GM19395 (cell line): ENCODE data around the gene PDYN.
"Not testable (repeated sequence)": the region's sequence is repeated elsewhere in the genome, so short reads cannot be mapped to it uniquely, and the experiment has no call there.

Experiments used
- ATAC-seq: cut with Tn5 transposase; IDR thresholded peaks from one replicate; pipeline ENCODE4 v1.9.1; 2021; ENCODE audit warnings: mild to moderate bottlenecking, moderate library complexity; ENCODE audit not compliant: unreplicated experiment

PDYN gene

DNA sequence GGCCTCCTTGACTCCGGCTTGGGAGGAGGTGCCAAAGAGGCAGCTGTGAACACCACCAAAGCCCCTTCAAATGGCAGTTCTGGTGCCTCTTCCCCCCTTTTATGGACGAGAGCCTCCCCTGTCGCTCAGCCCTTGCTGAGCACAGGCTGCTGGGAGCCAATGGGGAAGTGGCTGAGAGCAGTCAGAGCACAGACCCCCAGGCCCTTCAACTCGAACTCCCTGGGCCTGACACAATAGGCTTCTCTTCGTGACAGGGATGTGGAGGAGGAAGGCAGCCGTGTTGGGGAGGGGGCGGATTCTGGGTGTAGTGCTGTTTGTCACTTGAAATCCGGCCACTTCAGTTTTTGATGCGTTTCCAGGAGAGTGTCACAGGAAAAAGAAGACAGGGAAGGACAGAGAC lies at the start of gene PDYN:
Gene PDYN, minus strand, starts transcription at position 73 of the 400 bp plus-strand sequence. CDS start 10,974 bp downstream, outside the sequence.
- ATAC-seq, result no peak

DNA sequence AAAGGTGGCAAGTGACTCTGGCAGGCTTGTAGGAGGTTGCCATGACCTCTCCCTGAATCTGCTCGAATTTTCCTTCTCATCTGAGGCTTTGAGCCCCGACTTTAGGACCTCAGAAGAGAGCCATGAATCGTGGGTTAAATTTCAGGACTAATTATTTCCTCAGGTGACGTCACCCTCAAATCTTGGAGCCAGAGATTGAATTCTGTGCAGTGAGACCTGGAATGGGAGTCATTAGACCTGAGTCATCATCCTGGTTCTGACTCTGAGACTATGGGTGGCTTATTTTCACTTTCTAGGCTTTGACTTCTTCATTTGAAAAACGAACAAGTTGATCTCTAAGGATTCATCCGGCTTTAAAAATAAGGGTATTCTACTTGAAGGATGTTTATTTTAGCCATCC lies 48.5 kb upstream of the PDYN start:
- ATAC-seq, result no peak

DNA sequence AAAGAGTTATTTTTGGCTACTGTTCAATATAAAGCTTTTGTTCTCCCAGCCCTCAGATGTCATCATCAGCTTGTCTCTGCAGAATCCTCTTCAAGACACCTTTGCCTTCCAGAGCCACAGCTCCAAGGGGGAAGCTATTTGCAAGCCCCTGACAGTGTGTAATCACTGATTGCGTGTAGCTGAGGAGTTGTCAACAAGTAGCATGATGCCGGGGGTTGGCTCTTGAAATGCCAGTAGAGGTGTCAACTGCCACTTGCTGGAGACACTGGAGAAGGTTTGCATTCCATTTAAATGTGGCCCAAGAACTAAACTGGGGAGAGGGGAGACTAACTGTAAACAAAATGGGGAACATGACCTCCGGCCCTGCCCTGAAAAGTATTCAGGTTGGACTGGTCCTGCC lies 44.3 kb upstream of the PDYN start:
- no peak for ATAC-seq

DNA sequence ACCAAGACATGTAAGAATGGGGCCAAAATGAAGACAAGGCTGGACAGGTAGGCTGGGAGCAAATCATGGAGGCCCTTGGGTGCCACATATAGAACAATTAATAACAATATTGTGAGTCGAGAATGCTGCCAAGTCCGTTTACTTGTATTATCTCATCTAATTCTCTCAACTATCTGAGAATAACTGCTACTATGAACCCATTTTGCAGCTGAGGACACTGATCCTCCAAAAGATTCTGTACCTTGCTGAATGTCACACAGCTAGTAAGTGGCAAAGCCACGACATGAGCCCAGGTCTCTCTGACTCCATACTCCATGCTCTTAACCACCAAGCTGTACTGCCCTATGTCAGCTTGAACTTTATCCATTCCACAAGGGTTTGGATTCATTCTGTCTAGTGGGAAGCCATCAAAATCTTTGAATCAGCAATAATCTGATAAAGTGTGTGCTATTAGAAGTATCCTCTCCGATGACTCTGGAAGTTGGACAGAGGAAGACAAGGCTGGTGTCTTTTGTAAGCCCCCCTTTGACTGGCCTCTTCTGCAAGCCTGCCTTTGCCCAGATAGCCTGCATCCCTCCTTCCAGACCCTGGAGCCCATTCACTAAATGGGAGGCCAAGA lies 43.5 kb upstream of the PDYN start:
- ATAC-seq, result no peak

DNA sequence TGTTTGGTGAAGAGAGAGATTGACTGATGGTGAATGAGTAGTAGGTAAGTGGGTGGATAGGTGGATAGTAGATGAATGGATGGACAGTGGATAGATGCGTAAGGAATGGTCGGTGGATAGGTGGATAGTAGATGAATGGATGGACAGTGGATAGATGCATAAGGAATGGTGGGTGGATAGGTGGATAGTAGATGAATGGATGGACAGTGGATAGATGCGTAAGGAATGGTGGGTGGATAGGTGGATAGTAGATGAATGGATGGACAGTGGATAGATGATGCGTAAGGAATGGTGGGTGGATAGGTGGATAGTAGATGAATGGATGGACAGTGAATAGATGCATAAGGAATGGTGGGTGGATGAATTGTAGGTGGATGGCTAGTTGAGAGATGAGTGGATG lies 42.5 kb upstream of the PDYN start:
- ATAC-seq, result not testable (repeated sequence)

DNA sequence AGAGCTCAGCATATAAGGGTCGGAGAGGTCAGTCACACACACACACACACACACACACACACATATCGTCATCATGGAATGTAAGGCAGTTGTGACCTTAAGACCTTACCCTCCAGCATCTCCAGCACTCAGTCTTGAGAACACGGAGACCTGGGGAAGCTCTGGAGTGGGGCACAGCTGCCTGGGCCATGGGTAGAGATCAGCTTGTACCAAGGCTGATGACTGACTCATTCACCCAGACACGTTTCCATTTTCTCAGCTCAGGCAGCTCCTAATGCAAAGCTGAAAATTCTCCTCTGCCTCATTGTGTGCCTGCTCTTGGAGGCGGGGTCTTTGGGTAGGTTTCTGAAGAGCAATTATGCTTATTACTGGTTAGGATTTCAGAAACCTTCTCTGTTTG lies 38.3 kb upstream of the PDYN start:
- ATAC-seq, result no peak

DNA sequence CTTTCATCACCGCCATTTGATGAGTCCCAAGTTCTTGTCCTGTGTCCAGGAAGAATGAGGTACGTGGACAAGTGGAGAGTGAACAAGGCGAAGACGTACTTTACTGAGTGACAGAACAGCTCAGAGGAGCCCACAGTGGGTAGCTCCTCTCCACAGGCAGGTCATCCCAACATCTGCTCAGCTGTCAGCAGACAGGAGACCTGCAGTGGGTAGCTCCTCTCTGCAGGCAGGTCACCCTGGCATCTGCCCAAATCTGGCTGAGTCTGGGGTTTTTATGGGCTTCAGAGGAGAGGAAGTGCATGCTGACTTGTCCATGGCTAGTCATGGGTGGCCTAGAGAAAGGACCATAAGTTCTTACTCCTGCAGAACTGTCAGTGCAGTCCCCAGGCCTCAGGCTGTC lies 32.7 kb upstream of the PDYN start:
- ATAC-seq, result no peak

DNA sequence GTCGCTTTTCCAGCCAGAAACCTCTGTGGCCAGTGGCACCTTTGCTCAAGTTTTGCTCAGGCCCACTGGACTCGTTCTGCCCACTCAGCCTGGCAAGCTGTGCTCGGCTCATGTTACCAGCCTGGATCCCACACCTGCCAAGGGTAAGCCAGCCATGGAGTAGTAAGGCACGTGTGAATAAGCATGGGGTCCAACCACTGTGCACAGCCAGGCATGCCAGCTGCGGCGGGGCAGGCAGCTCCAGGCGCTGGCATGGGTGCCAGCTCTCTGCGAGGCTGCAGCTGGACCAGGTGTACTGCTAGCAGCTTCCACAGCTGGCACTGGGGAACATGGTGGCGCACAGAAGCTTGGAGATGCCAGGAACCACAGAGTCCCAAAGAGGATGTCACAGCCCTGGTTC lies 32.1 kb upstream of the PDYN start:
- ATAC-seq, result no peak

DNA sequence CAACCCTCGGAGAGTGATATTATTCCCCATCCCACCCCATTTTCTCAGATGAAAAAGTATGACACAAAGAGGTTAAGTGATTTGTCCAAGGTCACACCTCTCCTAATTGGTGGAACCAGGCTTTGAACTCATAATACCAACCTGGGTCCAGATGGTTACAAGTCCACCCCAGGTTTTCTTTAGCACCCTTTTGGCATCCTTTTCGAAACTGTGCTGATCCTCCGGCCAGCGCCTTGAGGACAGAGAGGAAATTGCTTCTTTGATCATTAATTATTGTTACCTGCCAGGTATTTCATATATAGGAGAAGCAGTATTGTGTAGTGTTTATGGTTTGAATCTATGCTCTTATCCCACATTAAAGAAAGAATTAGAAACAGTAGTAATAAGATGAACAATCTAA lies 29.3 kb upstream of the PDYN start:
- ATAC-seq, result no peak

DNA sequence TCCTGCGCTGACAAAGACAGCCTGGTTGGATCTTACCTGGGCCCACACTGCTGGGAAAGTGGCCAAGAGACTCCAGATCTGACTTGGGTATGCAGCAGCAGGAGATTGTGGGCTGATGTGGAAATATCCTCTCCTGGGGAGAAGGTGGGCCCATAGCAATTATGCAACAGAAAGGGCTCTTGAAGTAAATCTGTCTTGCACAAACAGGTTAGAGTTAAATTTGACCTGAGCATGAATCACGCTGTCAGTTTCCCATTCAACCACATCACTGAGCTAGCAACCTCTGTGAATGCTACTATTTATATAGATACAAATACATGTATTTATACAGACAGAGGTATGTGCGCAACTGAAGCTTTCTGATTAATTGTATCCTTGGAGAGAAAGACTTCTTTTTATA lies 28.3 kb upstream of the PDYN start:
- ATAC-seq, result no peak

DNA sequence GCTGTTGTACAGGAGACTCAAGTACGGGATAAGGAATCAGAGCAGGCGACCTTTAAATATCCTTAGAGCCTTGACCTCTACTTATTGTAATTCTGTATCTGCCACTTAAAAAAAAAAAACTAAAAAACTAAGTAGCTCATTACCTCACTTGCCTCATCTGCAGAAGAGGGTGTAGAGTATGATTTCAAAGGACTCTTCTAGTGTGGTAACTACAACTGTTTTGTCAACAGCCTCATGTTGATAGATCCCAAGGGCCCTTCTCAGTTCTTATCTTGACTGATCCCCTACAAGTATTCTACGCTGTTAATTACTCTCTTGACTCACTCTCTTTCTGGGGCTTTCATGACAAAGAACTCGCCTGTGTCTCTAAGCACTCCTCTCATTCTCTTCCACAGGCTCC lies 16.7 kb upstream of the PDYN start:
- ATAC-seq, result no peak

DNA sequence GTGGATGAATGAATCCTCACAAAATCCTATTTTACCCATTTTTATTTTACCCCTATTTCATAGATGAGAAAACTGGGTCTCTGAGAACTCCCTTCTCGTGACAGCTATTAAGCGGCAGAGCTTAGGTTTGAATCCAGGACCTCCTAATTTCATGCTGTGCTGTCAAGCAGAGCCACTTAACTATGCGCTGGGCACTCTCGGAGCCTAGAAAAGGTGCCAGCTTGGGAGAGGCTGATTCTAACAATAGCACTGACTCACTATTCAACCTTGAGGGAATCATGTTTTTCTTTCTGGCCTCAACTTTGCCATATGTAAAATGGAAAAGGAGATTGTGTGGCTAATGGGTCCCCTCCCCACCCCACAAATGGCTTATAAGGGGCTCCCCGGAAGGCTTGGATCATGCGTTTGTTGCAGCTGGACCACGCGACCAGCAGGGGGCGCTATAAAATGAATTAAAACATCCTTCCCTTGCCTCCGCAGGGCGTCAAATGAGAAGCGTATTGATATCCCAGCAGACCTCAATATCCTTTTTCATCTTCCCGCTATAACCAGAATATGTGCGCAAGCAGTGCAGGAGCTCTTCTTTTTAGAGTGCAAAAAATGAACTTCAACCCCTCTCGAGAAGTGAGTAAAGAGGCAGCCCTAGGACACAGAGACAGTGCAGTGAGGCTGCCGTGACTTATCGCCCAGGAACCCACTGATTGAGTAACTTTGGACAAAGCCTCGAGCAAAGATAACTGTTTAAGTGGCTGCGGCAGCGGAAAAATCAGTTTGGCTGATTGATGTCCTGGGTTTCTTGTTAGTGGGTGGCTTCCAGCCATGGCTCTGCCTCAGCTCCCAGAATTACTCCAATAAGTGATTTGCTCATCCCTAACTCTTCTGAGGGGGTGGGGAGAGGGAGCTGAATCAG lies 12.8 kb upstream of the PDYN start:
- ATAC-seq, result no peak

DNA sequence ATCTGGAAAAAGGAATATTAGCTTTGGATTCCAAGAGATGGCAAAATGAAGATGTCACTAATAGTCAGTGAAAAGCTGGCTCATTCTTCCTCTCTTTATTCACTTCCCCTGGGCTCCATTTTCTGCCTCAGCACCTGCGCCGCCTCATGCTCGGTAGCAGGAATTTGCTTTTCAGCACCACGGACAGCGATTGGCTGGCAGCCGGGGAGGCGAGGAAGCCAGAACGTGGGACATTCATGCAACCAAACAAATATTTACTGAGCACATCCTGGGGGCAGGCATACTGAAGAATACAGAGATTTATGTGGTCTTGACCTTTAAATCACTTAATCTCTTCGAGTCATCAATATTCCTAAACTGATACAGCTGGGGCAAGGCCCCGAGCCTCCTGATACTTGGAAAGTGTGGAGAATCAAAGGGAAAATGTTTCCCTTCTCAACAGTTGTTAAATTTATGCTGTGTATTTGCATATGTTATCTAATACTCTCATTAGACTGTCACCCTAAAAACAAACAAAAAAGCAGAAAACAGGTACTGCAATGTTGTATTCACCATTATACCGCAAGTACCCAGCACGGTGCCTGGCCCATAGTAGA lies 12.1 kb upstream of the PDYN start:
- no peak for ATAC-seq

DNA sequence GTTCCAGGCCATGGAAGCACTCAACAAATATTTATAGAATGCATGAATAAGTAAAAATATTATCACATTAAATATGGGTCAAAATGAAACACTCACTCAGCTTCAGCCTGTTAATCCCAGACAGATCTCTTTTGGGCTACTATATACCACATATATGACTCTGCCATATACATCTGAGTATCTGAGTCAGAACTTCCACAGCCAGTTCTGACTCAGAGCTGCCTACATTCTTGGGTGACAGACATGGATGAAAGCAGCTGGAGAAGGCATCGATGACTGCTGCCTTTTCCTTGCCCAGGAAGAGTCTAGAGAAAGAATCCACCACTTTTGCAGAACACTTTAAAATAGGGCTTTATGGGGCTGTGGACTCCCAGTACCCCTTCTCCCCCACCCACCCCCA lies 11.5 kb upstream of the PDYN start:
- ATAC-seq, result no peak

DNA sequence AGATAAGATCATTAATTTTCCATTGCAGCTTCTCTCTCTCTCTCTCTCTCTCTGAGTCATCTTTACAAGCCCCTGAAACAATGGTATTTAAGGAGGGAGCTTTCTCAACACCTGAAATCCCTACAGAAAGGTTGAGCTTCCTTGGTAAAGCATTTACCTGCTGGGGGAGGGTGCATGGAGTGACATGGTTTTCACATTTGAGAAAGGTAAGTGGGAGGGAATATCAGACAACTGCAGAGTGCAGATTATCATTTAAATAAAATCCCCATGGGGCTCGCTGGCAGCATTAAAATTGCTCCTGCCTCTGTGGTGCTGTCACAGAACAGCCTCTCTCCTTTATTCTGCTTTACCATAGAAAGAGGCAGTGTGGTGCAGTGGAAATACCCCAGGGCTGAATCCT lies 10.3 kb upstream of the PDYN start:
- ATAC-seq, result no peak

DNA sequence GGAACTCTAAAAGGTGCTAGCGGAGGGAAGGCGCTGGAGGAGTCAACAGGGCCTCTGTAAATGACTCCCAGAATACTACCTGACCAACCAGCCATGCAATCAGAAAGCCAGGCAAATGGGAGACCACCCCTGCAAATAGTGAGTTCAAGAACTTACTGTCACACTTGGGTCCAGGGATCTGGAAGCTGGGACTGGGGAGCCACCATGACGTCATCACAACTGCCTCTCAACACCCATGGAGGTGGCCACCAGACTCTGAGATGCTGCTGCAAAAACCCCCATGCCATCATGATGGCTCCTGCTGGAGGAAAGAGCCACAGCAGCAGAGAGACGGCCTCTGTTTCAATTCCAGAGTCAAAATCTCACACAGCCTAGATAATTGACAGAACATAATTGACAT lies 8.5 kb upstream of the PDYN start:
- no peak for ATAC-seq

DNA sequence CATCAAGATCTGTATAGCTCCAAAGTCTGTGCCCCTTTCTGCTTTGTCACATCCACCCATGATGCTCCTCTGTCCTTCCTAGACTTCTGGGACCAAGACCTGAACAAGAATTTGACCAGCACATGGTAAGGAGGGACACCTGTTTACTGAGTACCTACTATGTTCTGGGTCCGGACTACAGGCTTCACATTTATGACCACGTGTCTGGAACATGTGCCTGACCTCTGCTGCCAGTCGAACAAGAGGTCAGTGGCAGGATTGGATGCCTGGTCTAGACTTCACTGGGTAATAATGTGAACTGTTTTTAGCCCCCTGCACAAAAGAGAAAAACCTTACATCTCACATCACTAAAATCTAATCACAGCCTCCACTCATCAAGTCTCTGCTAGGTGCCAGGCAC lies 7.3 kb upstream of the PDYN start:
- no peak for ATAC-seq

DNA sequence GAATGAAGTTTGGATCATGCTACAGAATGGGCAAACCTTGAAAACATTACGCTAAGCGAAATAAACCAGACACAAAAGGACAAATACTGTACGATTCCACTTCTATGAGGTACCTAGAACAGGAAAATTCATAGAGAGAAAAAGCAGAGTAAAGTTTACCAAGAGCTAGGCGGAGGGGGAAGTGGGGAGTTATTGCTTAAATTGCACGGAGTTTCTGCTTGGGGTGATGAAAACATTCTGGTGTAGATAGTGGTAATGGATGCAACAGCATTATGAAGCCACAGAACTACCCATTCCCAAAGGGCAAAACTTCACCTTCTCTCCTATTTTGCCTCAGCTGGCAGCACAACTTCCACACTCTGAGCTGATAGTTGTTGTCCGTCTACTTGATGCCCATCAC lies 6.4 kb upstream of the PDYN start:
- no peak for ATAC-seq

DNA sequence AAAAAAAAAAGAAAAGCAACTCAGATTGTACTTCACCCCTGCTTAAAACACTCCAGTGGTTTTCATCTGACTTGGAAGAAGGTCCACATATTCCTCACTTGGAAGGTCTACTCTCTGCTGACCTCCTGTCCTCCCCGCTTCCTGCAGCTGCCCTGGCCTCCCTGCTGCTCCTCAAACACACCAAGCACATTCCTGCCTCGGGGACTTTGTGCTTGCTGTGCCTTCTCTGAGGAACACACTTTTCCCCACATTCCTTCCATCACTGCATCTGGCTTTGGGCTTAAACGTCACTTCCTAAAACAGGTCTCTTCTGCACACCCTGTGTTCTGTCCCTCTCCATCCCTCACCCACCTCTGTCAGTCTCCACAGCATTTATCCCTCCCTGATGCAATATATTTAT lies 4.9 kb upstream of the PDYN start:
- no peak for ATAC-seq

DNA sequence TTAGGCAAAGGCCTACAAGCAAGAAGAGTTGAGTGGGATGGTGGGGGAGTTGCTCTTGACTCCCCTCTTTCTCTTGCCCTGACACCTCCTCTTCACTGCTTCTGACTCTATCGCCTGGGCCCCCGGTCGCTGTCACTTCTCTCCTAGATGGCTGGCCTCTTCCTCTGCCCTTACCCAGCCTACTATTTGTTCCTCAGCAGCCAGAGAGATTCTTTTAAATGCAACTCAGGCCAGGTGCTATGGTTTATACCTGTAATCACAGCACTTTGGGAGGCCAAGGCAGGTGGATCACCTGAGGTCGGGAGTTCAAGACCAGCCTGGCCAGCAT lies 4.3 kb upstream of the PDYN start:
- ATAC-seq, result no peak

DNA sequence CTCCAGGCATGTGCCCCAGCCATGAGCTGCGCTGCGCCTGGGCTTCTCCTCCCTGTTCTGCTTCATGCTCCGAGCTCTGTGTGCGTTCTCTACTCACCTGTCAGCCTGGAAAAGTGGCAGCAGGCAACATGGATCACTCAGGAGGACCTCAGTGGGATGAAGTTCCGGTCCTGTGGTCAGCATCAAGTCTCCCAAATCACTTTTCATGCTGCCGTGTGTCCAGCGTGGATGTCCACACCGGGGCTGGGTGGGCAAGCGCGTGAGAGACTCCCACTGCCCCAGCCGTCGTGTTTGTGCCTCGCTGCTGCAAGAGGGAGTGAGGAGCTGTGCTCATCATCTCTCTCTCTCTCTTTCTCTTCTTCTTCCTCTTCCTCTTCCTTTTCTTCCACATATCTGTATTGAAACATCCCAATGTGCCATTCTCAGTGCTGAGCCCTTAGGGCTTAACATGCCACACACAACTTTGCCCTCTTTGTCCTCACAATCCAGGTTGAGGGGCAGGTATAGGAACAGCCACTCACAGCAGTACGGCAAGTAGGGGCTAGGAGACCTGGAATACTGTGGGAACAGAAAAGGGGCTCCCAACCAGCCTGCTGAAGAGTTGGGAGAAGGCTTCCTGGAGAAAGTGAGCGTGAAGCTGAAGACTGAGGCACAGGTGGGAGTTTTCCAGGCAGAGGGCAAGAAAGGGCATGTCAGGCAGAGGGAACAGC lies 3.8 kb upstream of the PDYN start:
- no peak for ATAC-seq
